Activated CD8-positive, alpha-beta memory T cell treated with anti-CD3 and anti-CD28 coated beads, Interleukin-2, amount 50 U/mL, for 1 hour (primary cell): ENCODE results near the gene WDR70.
"Not testable (repeated sequence)": the region's sequence is repeated elsewhere in the genome, so short reads cannot be mapped to it uniquely, and the experiment has no call there.

Source experiments
- DNase-seq: peaks from one replicate; pipeline ENCODE4 v3.0.0-alpha.2; 2020; ENCODE audit errors: extremely low read depth

WDR70 gene

GRCh38 chr5:37640088-37640487, 261.0 kb downstream of the WDR70 start:
- DNase-seq: no peak

GRCh38 chr5:37641933-37642332, 262.8 kb downstream of the WDR70 start:
- no peak for DNase-seq

- DNase-seq: no peak
These were observed 266.6 kb downstream of the WDR70 start for GRCh38 chr5:37645707-37646106.

- DNase-seq: not testable (repeated sequence)
These were observed 275.4 kb downstream of the WDR70 start for GRCh38 chr5:37654566-37654965.

- no peak for DNase-seq
These were observed 277.9 kb downstream of the WDR70 start for GRCh38 chr5:37657046-37657445.

GRCh38 chr5:37658440-37658839, 279.3 kb downstream of the WDR70 start:
- no peak for DNase-seq

GRCh38 chr5:37660319-37660718, 281.2 kb downstream of the WDR70 start:
- no peak for DNase-seq

- no peak for DNase-seq
These were observed 282.3 kb downstream of the WDR70 start for GRCh38 chr5:37661227-37661920.

GRCh38 chr5:37661951-37662350, 282.8 kb downstream of the WDR70 start:
- no peak for DNase-seq

- no peak for DNase-seq
These were observed 283.2 kb downstream of the WDR70 start for GRCh38 chr5:37662362-37662761.

- DNase-seq: no peak
These were observed 283.8 kb downstream of the WDR70 start for GRCh38 chr5:37662789-37663485.

- DNase-seq: no peak
These were observed 284.4 kb downstream of the WDR70 start for GRCh38 chr5:37663538-37663937.

GRCh38 chr5:37664551-37664950, 285.4 kb downstream of the WDR70 start:
- no peak for DNase-seq

GRCh38 chr5:37665272-37665671, 286.2 kb downstream of the WDR70 start:
- no peak for DNase-seq

- DNase-seq: no peak
These were observed 286.8 kb downstream of the WDR70 start for GRCh38 chr5:37665889-37666288.

GRCh38 chr5:37667430-37667829, 288.3 kb downstream of the WDR70 start:
- DNase-seq: no peak

GRCh38 chr5:37667846-37668245, 288.7 kb downstream of the WDR70 start:
- no peak for DNase-seq

GRCh38 chr5:37668524-37669047, 289.5 kb downstream of the WDR70 start:
- DNase-seq: no peak

- DNase-seq: not testable (repeated sequence)
These were observed 293.0 kb downstream of the WDR70 start for GRCh38 chr5:37672118-37672588.

GRCh38 chr5:37674361-37674760, 295.2 kb downstream of the WDR70 start:
- not testable (repeated sequence) for DNase-seq

- not testable (repeated sequence) for DNase-seq
These were observed 300.2 kb downstream of the WDR70 start for GRCh38 chr5:37679326-37679725.

GRCh38 chr5:37679903-37680302, 300.8 kb downstream of the WDR70 start:
- DNase-seq: not testable (repeated sequence)

- DNase-seq: no peak
These were observed 304.0 kb downstream of the WDR70 start for GRCh38 chr5:37683072-37683471.
